Islet of Langerhans (tissue), 1 donor: ENCODE results near the gene PIF1.
"Not testable (repeated sequence)": the region's sequence is repeated elsewhere in the genome, so short reads cannot be mapped to it uniquely, and the experiment has no call there.

Experiments used
- FAIRE-seq: peaks from one replicate; lab custom pipeline; 2011; peaks lifted over from hg19 to GRCh38; lab: Jason Lieb, UNC

Gene PIF1

GRCh38 chr15:64847448-64847847 lies 22.0 kb upstream of the PIF1 start:
- no peak for FAIRE-seq

GRCh38 chr15:64847016-64847415 lies 21.6 kb upstream of the PIF1 start:
- no peak for FAIRE-seq

GRCh38 chr15:64845831-64846595 lies 20.6 kb upstream of the PIF1 start:
- FAIRE-seq: no peak

- FAIRE-seq: no peak
These were observed 19.8 kb upstream of the PIF1 start for GRCh38 chr15:64845183-64845611.

GRCh38 chr15:64844576-64845145 lies 19.2 kb upstream of the PIF1 start:
- FAIRE-seq: no peak

GRCh38 chr15:64843991-64844390 lies 18.5 kb upstream of the PIF1 start:
- no peak for FAIRE-seq

GRCh38 chr15:64842986-64843561 lies 17.6 kb upstream of the PIF1 start:
- no peak for FAIRE-seq

GRCh38 chr15:64842096-64842939 lies 16.9 kb upstream of the PIF1 start:
- FAIRE-seq: no peak

GRCh38 chr15:64841344-64842095 lies 16.1 kb upstream of the PIF1 start, which contains the start of gene PLEKHO2:
PLEKHO2 (plus strand) TSS chr15:64841915; CDS start chr15:64842017, 102 bp downstream.
- FAIRE-seq: no peak

- FAIRE-seq: no peak
These were observed 15.6 kb upstream of the PIF1 start for GRCh38 chr15:64841060-64841343.

GRCh38 chr15:64837502-64837901 lies 12.1 kb upstream of the PIF1 start:
- FAIRE-seq: no peak

- FAIRE-seq: no peak
These were observed 10.6 kb upstream of the PIF1 start for GRCh38 chr15:64836023-64836536.

GRCh38 chr15:64833690-64834089 lies 8.2 kb upstream of the PIF1 start:
- FAIRE-seq: no peak

GRCh38 chr15:64828985-64829384 lies 3.5 kb upstream of the PIF1 start:
- FAIRE-seq: no peak

GRCh38 chr15:64824929-64825430 lies 467 bp downstream of the PIF1 start:
- no peak for FAIRE-seq

GRCh38 chr15:64816452-64816851 lies 9.0 kb downstream of the PIF1 start:
- FAIRE-seq: no peak

- not testable (repeated sequence) for FAIRE-seq
These were observed 10.5 kb downstream of the PIF1 start for GRCh38 chr15:64814965-64815364.

- FAIRE-seq: not testable (repeated sequence)
These were observed 11.2 kb downstream of the PIF1 start for GRCh38 chr15:64814283-64814682.

GRCh38 chr15:64813075-64813474 lies 12.4 kb downstream of the PIF1 start:
- FAIRE-seq: no peak

- FAIRE-seq: no peak
These were observed 14.7 kb downstream of the PIF1 start for GRCh38 chr15:64810497-64811326.
